Measurements from ENCODE around the gene GIT1. TPM values are rescaled to one million over a fixed set of nuclear protein-coding genes. Genes with fewer than 3 reads are reported as not detected.

The GIT1 gene
- total RNA-seq, 2 experiments from 2014 or later: 44.3 to 60.2 TPM

DNA sequence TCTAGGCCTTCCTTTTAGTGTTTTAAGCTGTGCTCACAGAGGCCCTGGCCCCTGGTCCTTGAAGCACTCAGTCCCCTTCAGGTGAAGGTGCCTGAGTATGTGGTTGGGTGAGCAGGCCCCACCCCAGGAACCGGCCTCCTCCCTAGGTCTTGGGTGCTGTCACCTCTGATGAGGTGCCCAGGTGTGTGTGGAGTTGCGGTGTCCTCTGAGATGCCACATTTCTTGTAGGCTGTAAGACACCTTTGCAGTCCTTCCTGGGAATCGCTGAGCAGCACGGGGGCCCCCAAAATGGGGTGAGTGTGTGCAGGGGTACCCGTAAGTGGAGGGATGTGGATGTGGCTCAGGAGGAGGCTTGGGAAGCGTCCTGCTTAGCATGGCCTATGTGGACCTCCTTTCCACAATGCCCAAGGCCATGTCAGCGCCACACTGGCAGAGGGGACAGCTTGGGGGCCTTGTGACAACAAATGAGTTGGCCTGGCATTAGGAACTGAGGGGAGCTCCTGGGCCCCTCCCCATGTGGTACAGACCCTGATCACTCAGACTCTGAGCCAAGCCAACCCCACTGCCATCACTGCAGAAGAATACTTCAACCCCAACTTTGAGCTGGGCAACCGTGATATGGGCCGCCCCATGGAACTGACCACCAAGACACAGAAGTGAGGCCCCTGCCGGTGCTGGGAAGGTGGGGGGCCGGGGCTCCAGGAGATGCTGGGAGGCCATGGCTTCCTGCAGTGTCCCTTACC is 22.1 kb upstream of the GIT1 start:
- peaks cover 10% of the 10 kb centered on the region; the same call in 1 of the 2 replicates for H3K36me3 ChIP-seq (ENCODE audit: insufficient read depth, low read length)
- H4K20me1 ChIP-seq (ENCODE audit: insufficient read depth, low read length): 0 out of 2 replicates have a peak, but pooled peaks cover 9% of the 10 kb centered on the region
- BruUV-seq (replicated peaks): no TSS peak
- H3K4me3 ChIP-seq (ENCODE audit: low read depth, low read length, poor library complexity, severe bottlenecking): no peak overlapping the region
- no peak overlapping the region for H3K27ac ChIP-seq (ENCODE audit: low read depth, low read length, poor library complexity, severe bottlenecking)
- CTCF ChIA-PET (ENCODE audit: unreplicated experiment): no interaction called here
- no peak for DNase-seq (ENCODE audit: low spot score)
- no peaks in the 10 kb centered on the region for H3K9me3 ChIP-seq (ENCODE audit: low read length)
- POLR2A ChIA-PET: no interaction called here
- H3K9me2 ChIP-seq (ENCODE audit: insufficient read depth, low read length): no peaks in the 10 kb centered on the region
- no peak overlapping the region for H2AFZ ChIP-seq (ENCODE audit: low read length)
- intact Hi-C loops (cut with micrococcal nuclease; ENCODE audit: unreplicated experiment): no loop called here
- H3K4me2 ChIP-seq (ENCODE audit: low read length): no peak overlapping the region
- H3K4me1 ChIP-seq (ENCODE audit: insufficient read depth, low read length, poor library complexity, severe bottlenecking): peaks cover 24% of the 10 kb centered on the region
- TF ChIP-seq, protein P1, sequence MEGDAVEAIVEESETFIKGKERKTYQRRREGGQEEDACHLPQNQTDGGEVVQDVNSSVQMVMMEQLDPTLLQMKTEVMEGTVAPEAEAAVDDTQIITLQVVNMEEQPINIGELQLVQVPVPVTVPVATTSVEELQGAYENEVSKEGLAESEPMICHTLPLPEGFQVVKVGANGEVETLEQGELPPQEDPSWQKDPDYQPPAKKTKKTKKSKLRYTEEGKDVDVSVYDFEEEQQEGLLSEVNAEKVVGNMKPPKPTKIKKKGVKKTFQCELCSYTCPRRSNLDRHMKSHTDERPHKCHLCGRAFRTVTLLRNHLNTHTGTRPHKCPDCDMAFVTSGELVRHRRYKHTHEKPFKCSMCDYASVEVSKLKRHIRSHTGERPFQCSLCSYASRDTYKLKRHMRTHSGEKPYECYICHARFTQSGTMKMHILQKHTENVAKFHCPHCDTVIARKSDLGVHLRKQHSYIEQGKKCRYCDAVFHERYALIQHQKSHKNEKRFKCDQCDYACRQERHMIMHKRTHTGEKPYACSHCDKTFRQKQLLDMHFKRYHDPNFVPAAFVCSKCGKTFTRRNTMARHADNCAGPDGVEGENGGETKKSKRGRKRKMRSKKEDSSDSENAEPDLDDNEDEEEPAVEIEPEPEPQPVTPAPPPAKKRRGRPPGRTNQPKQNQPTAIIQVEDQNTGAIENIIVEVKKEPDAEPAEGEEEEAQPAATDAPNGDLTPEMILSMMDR (conservative IDR thresholded peaks at IDR 0.05; ENCODE audit: low read length): no peak
- TF ChIP-seq EZH2phosphoT487 (IDR thresholded peaks at IDR 0.05; ENCODE audit: borderline replicate concordance, low read depth, low read length): no peak
- H3K79me2 ChIP-seq (ENCODE audit: insufficient read depth, low read depth, low read length): no peaks in the 10 kb centered on the region

DNA sequence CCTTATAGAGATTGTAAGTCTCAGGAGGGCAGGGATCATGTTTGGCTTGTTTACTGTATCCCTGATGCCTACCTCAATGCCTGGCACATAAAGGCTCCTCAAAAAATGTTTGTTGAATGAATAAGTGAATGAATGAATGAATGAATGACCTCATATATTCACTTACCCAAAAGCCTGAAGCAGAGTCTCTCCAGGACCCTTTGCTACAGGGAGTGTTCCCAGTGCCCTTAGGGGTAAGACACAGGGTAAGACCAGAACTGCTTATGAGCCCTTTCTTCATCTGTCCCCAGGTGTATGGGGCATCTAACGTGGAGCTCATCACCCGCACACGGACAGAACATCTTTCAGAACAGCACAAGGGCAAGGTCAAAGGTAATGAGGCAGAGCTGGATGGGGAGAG is 20.9 kb upstream of the GIT1 start:
- H3K9me3 ChIP-seq (ENCODE audit: low read length): no peaks in the 10 kb centered on the region
- intact Hi-C loops (cut with micrococcal nuclease; ENCODE audit: unreplicated experiment): no loop called here
- H4K20me1 ChIP-seq (ENCODE audit: insufficient read depth, low read length): no peaks in the 10 kb centered on the region
- BruUV-seq (replicated peaks): no TSS peak
- H2AFZ ChIP-seq (ENCODE audit: low read length): no peak overlapping the region
- H3K4me1 ChIP-seq (ENCODE audit: insufficient read depth, low read length, poor library complexity, severe bottlenecking): peaks cover 13% of the 10 kb centered on the region
- CTCF ChIA-PET (ENCODE audit: unreplicated experiment): no interaction called here
- H3K27ac ChIP-seq (ENCODE audit: low read depth, low read length, poor library complexity, severe bottlenecking): no peak overlapping the region
- H3K36me3 ChIP-seq (ENCODE audit: insufficient read depth, low read length): peaks cover 10% of the 10 kb centered on the region; the same call in 1 of the 2 replicates
- TF ChIP-seq, protein P1 (conservative IDR thresholded peaks at IDR 0.05; ENCODE audit: low read length): no peak
- no peak for TF ChIP-seq EZH2phosphoT487 (IDR thresholded peaks at IDR 0.05; ENCODE audit: borderline replicate concordance, low read depth, low read length)
- no peaks in the 10 kb centered on the region for H3K9me2 ChIP-seq (ENCODE audit: insufficient read depth, low read length)
- no peak overlapping the region for H3K4me2 ChIP-seq (ENCODE audit: low read length)
- POLR2A ChIA-PET: no interaction called here
- no peaks in the 10 kb centered on the region for H3K79me2 ChIP-seq (ENCODE audit: insufficient read depth, low read depth, low read length)
- no peak overlapping the region for H3K4me3 ChIP-seq (ENCODE audit: low read depth, low read length, poor library complexity, severe bottlenecking)
- no peak for DNase-seq (ENCODE audit: low spot score)

DNA sequence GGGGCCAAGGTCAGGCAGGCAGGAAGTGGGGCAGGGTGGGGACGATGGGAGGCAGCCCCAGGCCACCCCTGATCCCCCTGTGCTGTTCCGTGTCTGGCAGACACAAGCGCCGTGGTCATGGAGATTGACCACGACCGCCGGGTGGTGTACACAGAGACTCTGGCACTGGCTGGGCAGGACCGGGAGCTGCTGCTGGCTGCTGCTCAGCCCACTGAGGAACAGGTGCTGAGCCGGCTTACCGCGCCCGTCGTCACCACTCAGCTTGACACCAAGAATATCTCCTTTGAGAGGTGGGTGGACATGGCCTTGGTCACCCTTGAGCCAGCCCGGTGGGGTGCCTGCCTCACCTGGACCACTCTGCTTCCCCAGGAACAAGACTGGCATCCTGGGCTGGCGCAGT is 19.5 kb upstream of the GIT1 start:
- H2AFZ ChIP-seq (ENCODE audit: low read length): no peak overlapping the region
- H3K4me2 ChIP-seq (ENCODE audit: low read length): no peak overlapping the region
- no peak for TF ChIP-seq EZH2phosphoT487 (IDR thresholded peaks at IDR 0.05; ENCODE audit: borderline replicate concordance, low read depth, low read length)
- TF ChIP-seq, protein P1 (conservative IDR thresholded peaks at IDR 0.05; ENCODE audit: low read length): no peak
- H3K27ac ChIP-seq (ENCODE audit: low read depth, low read length, poor library complexity, severe bottlenecking): no peak overlapping the region
- DNase-seq (ENCODE audit: low spot score): no peak
- ChIA-PET POLR2A (no interaction called here), CTCF (ENCODE audit: unreplicated experiment) (no interaction called here)
- H3K4me3 ChIP-seq (ENCODE audit: low read depth, low read length, poor library complexity, severe bottlenecking): no peak overlapping the region
- no peaks in the 10 kb centered on the region for H4K20me1 ChIP-seq (ENCODE audit: insufficient read depth, low read length)
- H3K79me2 ChIP-seq (ENCODE audit: insufficient read depth, low read depth, low read length): 0 out of 2 replicates have a peak, but pooled peaks cover 6% of the 10 kb centered on the region
- no peaks in the 10 kb centered on the region for H3K9me3 ChIP-seq (ENCODE audit: low read length)
- H3K9me2 ChIP-seq (ENCODE audit: insufficient read depth, low read length): no peaks in the 10 kb centered on the region
- peaks cover 10% of the 10 kb centered on the region; the same call in 1 of the 2 replicates for H3K36me3 ChIP-seq (ENCODE audit: insufficient read depth, low read length)
- H3K4me1 ChIP-seq (ENCODE audit: insufficient read depth, low read length, poor library complexity, severe bottlenecking): peaks cover 12% of the 10 kb centered on the region
- no TSS peak for BruUV-seq (replicated peaks)
- intact Hi-C loops (cut with micrococcal nuclease; ENCODE audit: unreplicated experiment): no loop called here
